Stimulated activated CD4-positive, alpha-beta T cell treated with anti-CD3 and anti-CD28 coated beads, Interleukin-2, amount 100 ng/mL, for 4 hours (primary cell): Measurements from ENCODE around the gene GPR179.

Experiments used
- DNase-seq: peaks from one replicate; pipeline ENCODE4 v3.0.0-alpha.2; 2020; ENCODE audit warnings: low read depth

Gene GPR179

GRCh38 chr17:38345743-38346142, 2.0 kb upstream of the GPR179 start:
- DNase-seq, result no peak

- DNase-seq, result no peak
Observed at GRCh38 chr17:38344420-38344745, 627 bp upstream of the GPR179 start.

GRCh38 chr17:38342886-38343607, 709 bp downstream of the GPR179 start:
- no peak for DNase-seq

- no peak for DNase-seq
Observed at GRCh38 chr17:38341035-38341721, 2.6 kb downstream of the GPR179 start.

GRCh38 chr17:38339891-38340290, 3.9 kb downstream of the GPR179 start:
- DNase-seq, result no peak

GRCh38 chr17:38338535-38338934, 5.2 kb downstream of the GPR179 start:
- DNase-seq, result no peak

- no peak for DNase-seq
Observed at GRCh38 chr17:38338053-38338452, 5.7 kb downstream of the GPR179 start.

- DNase-seq, result no peak
Observed at GRCh38 chr17:38336838-38337237, 6.9 kb downstream of the GPR179 start.

- no peak for DNase-seq
Observed at GRCh38 chr17:38334480-38335364, 9.0 kb downstream of the GPR179 start.

GRCh38 chr17:38333635-38334295, 10.0 kb downstream of the GPR179 start:
- no peak for DNase-seq

GRCh38 chr17:38332735-38333134, 11.0 kb downstream of the GPR179 start:
- DNase-seq, result no peak

- no peak for DNase-seq
Observed at GRCh38 chr17:38330941-38331411, 12.8 kb downstream of the GPR179 start.

GRCh38 chr17:38329808-38330730, 13.7 kb downstream of the GPR179 start:
- no peak for DNase-seq

- no peak for DNase-seq
Observed at GRCh38 chr17:38329284-38329683, 14.5 kb downstream of the GPR179 start.

- no peak for DNase-seq
Observed at GRCh38 chr17:38328620-38329019, 15.1 kb downstream of the GPR179 start.

GRCh38 chr17:38327936-38328335, 15.8 kb downstream of the GPR179 start:
- DNase-seq, result no peak

- DNase-seq, result no peak
Observed at GRCh38 chr17:38326996-38327792, 16.6 kb downstream of the GPR179 start.

- DNase-seq, result no peak
Observed at GRCh38 chr17:38325221-38325851, 18.4 kb downstream of the GPR179 start.

GRCh38 chr17:38324772-38325171, 19.0 kb downstream of the GPR179 start:
- no peak for DNase-seq
